ENCODE data around the gene FHOD3.

- TF ChIP-seq POLR2AphosphoS5 (IDR thresholded peaks at IDR 0.05; ENCODE audit: low read depth, low read length) (no peak), TAF1 (IDR thresholded peaks at IDR 0.05; ENCODE audit: borderline replicate concordance, low read depth, low read length) (no peak)
Measured at GRCh38 chr18:36492604-36493329, 195.3 kb downstream of the FHOD3 start.

Data from GM12892 (cell line).